Measurements from ENCODE around the gene POLD1.
A peak's percentile ranks its signal among the peaks of the same experiment; 100 is the strongest.
"Not testable (repeated sequence)": the region's sequence is repeated elsewhere in the genome, so short reads cannot be mapped to it uniquely, and the experiment has no call there.

Gene POLD1

DNA sequence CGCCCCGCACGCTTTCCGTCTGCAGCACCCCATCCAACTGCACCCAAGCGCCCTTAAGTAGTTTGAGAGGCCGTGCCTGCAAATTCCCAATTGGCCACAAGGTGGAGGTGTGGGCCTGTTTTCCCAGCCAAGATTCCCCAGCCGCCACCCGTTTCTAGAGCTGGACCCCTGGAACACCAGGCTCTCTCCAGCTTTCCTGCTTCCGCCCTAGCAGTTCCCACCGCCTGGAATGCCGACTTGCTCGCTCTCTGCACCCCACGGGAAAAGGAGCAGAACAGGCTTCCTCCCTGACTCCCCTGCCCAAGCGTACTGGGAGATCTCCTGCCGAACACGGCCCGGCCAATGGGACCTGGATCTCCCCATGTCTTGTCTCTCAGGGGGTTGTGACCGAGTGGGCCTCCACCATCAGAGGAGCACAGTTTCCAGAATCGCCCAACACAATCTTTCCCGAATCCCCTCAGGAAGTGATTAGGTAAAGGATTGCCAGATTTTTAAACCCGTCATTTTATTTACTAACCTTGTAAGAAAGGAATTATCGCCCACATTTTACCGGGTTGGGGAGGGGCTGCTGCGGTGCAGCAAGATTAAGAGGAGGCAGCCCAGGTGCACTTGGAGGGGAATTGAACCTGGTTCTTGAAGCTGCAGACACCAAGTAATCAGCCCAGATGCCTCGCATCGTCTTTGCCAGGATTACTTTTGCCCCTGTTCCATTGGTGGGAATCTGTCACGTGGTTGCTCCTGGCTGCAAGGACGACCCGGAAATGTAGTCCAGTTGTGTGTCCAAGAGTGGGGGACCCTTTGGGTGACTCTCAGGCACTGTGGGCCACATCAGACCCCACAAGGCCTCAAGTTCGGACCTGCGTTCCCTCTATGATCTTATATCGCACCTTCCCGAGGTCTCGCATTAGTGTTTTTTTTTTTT, 15.2 kb upstream of the POLD1 start:
- DNase-seq: peak; percentile 91

- no peak for DNase-seq
Measured at GRCh38 chr19:50371914-50372475, 12.2 kb upstream of the POLD1 start.

GRCh38 chr19:50376166-50377050, 7.7 kb upstream of the POLD1 start, which contains the start of gene NR1H2:
NR1H2 (plus strand) TSS chr19:50376457; CDS start chr19:50377606, 1,149 bp downstream.
- DNase-seq: peak; percentile 99

GRCh38 chr19:50377051-50377461, 7.1 kb upstream of the POLD1 start:
- no peak for DNase-seq

- DNase-seq: no peak
Measured at GRCh38 chr19:50377517-50377916, 6.6 kb upstream of the POLD1 start.

DNA sequence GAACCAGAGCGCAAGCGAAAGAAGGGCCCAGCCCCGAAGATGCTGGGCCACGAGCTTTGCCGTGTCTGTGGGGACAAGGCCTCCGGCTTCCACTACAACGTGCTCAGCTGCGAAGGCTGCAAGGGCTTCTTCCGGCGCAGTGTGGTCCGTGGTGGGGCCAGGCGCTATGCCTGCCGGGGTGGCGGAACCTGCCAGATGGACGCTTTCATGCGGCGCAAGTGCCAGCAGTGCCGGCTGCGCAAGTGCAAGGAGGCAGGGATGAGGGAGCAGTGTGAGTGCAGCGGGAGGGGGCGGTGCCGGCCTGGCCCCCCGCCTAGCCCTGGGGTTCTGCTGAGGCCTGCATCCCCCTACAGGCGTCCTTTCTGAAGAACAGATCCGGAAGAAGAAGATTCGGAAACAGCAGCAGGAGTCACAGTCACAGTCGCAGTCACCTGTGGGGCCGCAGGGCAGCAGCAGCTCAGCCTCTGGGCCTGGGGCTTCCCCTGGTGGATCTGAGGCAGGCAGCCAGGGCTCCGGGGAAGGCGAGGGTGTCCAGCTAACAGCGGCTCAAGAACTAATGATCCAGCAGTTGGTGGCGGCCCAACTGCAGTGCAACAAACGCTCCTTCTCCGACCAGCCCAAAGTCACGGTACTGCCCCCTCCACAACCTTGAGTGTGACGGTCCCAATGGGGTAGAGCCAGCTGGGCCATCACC, 5.8 kb upstream of the POLD1 start:
- no peak for DNase-seq

DNA sequence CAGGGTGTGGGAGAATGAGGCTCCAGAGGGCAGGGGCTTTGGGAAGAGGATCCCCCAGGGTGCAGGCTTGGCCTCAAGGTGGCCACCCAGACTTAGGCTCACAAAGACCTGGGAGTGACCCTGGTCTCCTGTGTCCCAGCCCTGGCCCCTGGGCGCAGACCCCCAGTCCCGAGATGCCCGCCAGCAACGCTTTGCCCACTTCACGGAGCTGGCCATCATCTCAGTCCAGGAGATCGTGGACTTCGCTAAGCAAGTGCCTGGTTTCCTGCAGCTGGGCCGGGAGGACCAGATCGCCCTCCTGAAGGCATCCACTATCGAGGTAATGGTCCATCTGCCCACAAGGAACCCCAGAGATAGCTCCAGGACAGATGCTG, 5.3 kb upstream of the POLD1 start:
- no peak for DNase-seq

- DNase-seq: no peak
Measured at GRCh38 chr19:50379602-50380001, 4.5 kb upstream of the POLD1 start.

DNA sequence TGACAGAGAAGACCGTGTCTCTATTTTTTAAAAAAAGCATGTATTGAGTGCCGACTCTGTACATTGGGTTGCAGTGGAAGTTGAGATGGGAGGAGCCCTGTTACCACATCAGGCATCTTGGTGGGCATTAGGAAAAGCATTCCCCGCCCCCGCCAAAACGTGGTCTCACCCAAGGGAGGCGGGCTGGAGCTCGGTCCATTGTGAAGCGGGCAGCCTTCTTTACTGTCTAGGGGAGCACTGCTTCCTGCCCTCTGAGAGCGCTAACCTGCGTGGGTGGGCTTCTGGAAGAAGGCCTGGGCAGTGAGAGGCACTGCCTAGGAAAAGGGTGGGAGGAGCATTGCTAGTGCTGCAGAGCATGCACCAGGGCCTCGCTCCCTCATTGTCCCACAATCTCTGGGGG, 4.0 kb upstream of the POLD1 start:
- DNase-seq: no peak

DNA sequence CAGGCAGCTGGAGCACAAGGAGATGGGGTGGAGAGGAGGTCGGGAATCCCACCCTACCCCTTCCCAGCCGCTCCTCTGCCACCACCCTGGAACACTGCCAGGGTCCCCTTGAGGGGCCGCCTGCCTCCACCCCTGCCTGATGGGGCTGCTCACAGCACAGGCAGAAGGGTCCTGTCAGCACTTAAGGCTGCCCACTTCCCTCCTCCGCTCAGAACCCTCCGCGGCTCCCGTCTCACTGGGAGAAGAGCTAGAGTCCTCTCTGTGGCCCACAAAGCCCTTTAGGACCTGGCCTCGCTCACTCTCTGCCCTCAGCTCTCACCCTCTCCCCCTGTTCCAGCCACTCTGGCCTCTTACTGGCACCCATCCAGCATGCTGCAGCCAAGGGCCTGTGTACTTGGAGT, 3.4 kb upstream of the POLD1 start:
- DNase-seq: no peak

- DNase-seq: no peak
Measured at GRCh38 chr19:50381881-50382729, 2.0 kb upstream of the POLD1 start.

DNA sequence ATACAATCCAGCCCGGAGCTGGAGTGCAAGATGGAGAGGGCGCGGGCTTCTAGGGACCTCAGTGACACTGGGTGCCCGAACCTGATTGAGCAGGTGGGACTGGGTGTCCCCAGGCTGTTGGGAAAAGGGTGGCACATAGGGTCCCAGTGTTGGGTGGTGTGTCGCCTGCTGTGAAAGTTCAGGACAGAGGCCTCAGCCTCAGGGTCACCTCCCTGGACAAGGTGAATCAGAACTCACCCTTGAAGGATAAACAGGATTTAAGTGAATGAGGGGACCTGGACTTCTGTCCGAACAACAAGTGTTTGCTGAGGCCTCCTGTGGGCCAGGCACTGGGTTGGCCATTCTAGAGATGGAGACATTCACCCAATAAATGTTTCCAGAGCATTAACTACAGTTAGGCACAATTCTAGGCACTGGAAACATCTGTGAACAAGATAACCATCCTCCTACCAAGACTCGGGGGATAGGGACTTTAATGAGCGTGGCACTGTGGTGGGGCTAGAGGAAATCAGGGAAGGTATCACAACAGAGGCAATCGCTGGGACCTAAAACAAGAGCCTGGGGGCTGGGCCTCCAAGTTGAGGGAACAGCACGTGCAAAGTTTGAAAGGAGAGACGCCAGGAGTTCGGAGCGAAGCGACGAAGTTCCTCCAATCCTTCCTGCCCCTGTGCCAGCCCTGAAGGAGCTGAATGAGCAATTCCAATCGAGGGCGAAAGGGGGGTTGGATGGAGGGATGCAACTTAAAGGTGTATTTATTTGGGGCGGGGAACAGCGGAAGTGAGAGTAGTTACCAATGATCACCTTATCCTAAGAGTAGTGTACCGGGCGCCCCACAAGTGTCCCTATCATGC, 921 bp upstream of the POLD1 start:
- no peak for DNase-seq

GRCh38 chr19:50384685-50385535, 763 bp downstream of the POLD1 start:
- no peak for DNase-seq

- peak; percentile 22 for DNase-seq
Measured at GRCh38 chr19:50387176-50387867, 3.2 kb downstream of the POLD1 start.

- no peak for DNase-seq
Measured at GRCh38 chr19:50387868-50388245, 3.7 kb downstream of the POLD1 start.

GRCh38 chr19:50390295-50390694, 6.1 kb downstream of the POLD1 start:
- not testable (repeated sequence) for DNase-seq

DNA sequence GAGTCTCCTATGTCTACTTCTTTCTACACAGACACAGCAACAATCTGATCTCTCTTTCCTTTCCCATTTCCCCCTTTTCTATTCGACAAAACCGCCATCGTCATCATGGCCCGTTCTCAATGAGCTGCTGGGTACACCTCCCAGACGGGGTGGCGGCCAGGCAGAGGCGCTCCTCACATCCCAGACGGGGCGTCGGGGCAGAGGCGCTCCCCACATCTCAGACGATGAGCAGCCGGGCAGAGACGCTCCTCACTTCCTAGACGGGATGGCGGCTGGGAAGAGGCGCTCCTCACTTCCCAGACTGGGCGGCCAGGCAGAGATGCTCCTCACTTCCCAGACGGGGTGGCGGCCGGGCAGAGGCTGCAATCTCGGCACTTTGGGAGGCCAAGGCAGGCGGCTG, 6.8 kb downstream of the POLD1 start:
- DNase-seq: not testable (repeated sequence)

GRCh38 chr19:50392759-50393158, 8.6 kb downstream of the POLD1 start:
- DNase-seq: no peak

DNA sequence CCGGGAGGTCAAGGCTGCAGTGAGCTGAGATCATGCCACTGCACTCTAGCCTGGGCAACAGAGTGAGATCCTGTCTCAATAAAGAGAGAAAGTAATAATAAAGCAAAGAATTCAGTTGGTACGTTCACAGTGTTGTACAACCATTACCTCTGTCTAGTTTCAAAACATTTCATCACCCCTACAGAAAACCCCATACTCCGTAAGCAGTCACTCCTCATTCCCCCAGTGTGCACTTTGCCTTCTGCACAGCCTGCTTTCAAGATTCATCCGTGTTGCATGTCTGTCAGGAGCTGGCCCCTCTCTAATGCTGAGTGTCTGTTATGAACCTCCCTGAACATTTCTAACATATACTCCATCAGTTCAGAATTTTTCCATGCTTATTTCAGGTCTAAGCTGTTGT, 9.4 kb downstream of the POLD1 start:
- DNase-seq: no peak
